GM10248 (cell line): ENCODE measurements around the gene TMEM248.
"Not testable (repeated sequence)": the region's sequence is repeated elsewhere in the genome, so short reads cannot be mapped to it uniquely, and the experiment has no call there.

ENCODE experiments used
- CTCF ChIA-PET: fragments of 300-600 bp; sonication (Branson Sonifier 250); formaldehyde crosslinking; extraction: SDS; loops from one replicate; lab custom pipeline; 2021; ENCODE audit warnings: antibody characterized with exemption; lab: Yijun Ruan, JAX
- POLR2A ChIA-PET: fragments of 350-650 bp; sonication (Branson Sonifier 250); formaldehyde crosslinking; extraction: SDS; loops from one replicate; lab custom pipeline; 2020; ENCODE audit warnings: antibody characterized with exemption; lab: Yijun Ruan, JAX
- DNase-seq: peaks from one replicate; pipeline ENCODE4 v3.0.0; 2012; ENCODE audit errors: extremely low spot score
- TF ChIP-seq, protein P1 (sequence below): IDR thresholded peaks from 2 replicates; pipeline ENCODE4 v1.5.1; 2012; ENCODE audit warnings: mild to moderate bottlenecking, low read depth; ENCODE audit errors: extremely low read depth, missing control alignments, control extremely low read depth

The TMEM248 gene

GRCh38 chr7:66910789-66911188 is 10.2 kb upstream of the TMEM248 start:
- no peak for DNase-seq
- TF ChIP-seq, protein P1, sequence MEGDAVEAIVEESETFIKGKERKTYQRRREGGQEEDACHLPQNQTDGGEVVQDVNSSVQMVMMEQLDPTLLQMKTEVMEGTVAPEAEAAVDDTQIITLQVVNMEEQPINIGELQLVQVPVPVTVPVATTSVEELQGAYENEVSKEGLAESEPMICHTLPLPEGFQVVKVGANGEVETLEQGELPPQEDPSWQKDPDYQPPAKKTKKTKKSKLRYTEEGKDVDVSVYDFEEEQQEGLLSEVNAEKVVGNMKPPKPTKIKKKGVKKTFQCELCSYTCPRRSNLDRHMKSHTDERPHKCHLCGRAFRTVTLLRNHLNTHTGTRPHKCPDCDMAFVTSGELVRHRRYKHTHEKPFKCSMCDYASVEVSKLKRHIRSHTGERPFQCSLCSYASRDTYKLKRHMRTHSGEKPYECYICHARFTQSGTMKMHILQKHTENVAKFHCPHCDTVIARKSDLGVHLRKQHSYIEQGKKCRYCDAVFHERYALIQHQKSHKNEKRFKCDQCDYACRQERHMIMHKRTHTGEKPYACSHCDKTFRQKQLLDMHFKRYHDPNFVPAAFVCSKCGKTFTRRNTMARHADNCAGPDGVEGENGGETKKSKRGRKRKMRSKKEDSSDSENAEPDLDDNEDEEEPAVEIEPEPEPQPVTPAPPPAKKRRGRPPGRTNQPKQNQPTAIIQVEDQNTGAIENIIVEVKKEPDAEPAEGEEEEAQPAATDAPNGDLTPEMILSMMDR: no peak
- ChIA-PET CTCF (no interaction called here), POLR2A (no interaction called here)

GRCh38 chr7:66911191-66911590 is 9.8 kb upstream of the TMEM248 start:
- POLR2A ChIA-PET, DNase-seq: not testable (repeated sequence)
- CTCF ChIA-PET: interaction anchor here (1.6 kb wide), 1 partner anchor 9 kb away, joined by 6 read pairs; no protein-coding TSS in a partner anchor

GRCh38 chr7:66912195-66912594 is 8.8 kb upstream of the TMEM248 start:
- TF ChIP-seq, protein P1: no peak
- no peak for DNase-seq
- ChIA-PET CTCF (interaction anchor here (1.6 kb wide), 1 partner anchor 10 kb away, joined by 6 read pairs; no protein-coding TSS in a partner anchor), POLR2A (no interaction called here)

DNA sequence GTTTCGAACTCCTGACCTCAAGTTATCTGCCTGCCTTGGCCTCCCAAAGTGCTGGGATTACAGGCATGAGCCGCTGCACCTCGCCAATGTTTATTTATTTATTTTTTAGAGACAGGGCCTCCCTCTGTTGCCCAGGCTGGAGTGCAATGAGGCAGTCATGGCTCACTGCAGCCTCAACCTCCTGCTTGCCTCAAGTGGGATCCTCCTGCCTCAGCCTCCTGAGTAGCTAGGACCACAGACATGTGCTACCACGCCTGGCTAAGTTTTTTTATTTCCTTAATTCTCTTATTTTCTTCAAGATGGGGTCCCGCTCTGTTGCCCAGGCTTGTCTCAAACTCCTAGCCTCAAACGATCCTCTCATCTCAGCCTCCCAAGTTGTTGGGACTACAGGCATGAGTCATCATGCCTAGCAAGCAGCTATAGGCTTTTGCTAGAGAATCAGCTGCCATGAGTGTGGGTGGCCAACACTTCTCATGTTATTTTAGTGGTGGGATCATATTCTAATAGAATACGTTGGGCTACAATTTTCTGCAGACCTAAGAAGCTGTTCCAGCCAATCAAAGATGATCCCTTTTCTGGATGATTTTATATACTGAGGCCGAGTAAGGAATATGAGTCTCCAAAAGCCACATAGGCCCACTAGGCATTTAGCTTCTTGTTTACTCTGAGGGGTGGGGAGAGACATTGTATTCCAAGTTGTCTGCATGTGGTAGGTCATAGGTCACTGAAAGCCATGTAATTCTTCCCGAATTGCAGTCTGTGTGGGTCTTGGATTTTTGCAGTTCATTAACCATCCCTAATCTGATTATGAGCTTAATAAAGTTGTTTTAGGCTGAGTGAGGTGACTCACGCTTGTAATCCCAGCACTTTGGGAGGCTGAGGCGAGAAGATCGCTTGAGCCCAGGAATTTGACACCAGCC is 7.6 kb upstream of the TMEM248 start:
- TF ChIP-seq, protein P1: no peak
- ChIA-PET POLR2A (interaction anchor here (0.5 kb wide), 1 partner anchor 224 kb away, joined by 3 read pairs; no protein-coding TSS in a partner anchor), CTCF (interaction anchor here (1.3 to 3.3 kb wide), 3 partner anchors 8 to 17 kb away, joined by 3 to 11 read pairs (median 10); no protein-coding TSS in a partner anchor)
- no peak for DNase-seq

- DNase-seq, POLR2A ChIA-PET, CTCF ChIA-PET: not testable (repeated sequence)
Measured at GRCh38 chr7:66917904-66918303, 3.1 kb upstream of the TMEM248 start.

- ChIA-PET POLR2A (no interaction called here), CTCF (interaction anchor here (1.0 to 1.5 kb wide), 4 partner anchors 10 to 24 kb away, joined by 3 to 4 read pairs (median 3); no protein-coding TSS in a partner anchor)
- TF ChIP-seq, protein P1: no peak
- no peak for DNase-seq
Measured at GRCh38 chr7:66919304-66919703, 1.7 kb upstream of the TMEM248 start.

- ChIA-PET CTCF (interaction anchor here (1.1 to 1.5 kb wide), 3 partner anchors 11 to 25 kb away, joined by 3 read pairs; no protein-coding TSS in a partner anchor), POLR2A (no interaction called here)
- no peak for DNase-seq
- TF ChIP-seq, protein P1: no peak
Measured at GRCh38 chr7:66919704-66920103, 1.3 kb upstream of the TMEM248 start.
